Astrocyte (in vitro differentiated cells and primary cell): ENCODE results near the gene CCDC159. TPM values are rescaled to one million over a fixed set of nuclear protein-coding genes. Genes with fewer than 3 reads are reported as not detected.
A peak's percentile ranks its signal among the peaks of the same experiment; 100 is the strongest.
"Not testable (repeated sequence)": the region's sequence is repeated elsewhere in the genome, so short reads cannot be mapped to it uniquely, and the experiment has no call there.

Experiments
- DNase-seq: peaks from one replicate; pipeline ENCODE4 v3.0.0-alpha.2; 2010; ENCODE audit warnings: low read depth
- FAIRE-seq: peaks from 2 replicates; lab custom pipeline; 2011; peaks lifted over from hg19 to GRCh38; lab: Jason Lieb, UNC
- H2AFZ ChIP-seq: 2 replicates; pipeline ENCODE4 v1.6.0; 2012; ENCODE audit warnings: low read depth, low read length, inconsistent platforms
- H3K27ac ChIP-seq: 2 replicates; pipeline ENCODE4 v1.5.1; 2011; ENCODE audit warnings: low read depth, low read length, inconsistent platforms
- H3K27me3 ChIP-seq: 2 replicates; pipeline ENCODE4 v1.6.0; 2011; ENCODE audit warnings: low read length, inconsistent platforms; ENCODE audit not compliant: insufficient read depth
- H3K36me3 ChIP-seq: 2 replicates; pipeline ENCODE4 v1.5.1; 2011; ENCODE audit warnings: low read length, inconsistent platforms; ENCODE audit not compliant: insufficient read depth
- H3K4me1 ChIP-seq: 2 replicates; pipeline ENCODE4 v1.5.1; 2011; ENCODE audit warnings: low read length, inconsistent platforms; ENCODE audit not compliant: insufficient read depth
- H3K4me2 ChIP-seq: 2 replicates; pipeline ENCODE4 v1.6.0; 2012; ENCODE audit warnings: low read length, inconsistent platforms
- H3K4me3 ChIP-seq: 2 replicates; pipeline ENCODE4 v1.5.1; 2011; ENCODE audit warnings: low read depth, mild to moderate bottlenecking, low read length, inconsistent platforms; ENCODE audit not compliant: insufficient read depth
- H3K79me2 ChIP-seq: 2 replicates; pipeline ENCODE4 v1.6.0; 2012; ENCODE audit warnings: mild to moderate bottlenecking, low read length, inconsistent platforms; ENCODE audit not compliant: insufficient read depth
- H3K9ac ChIP-seq: 2 replicates; pipeline ENCODE4 v1.6.0; 2012; ENCODE audit warnings: mild to moderate bottlenecking, low read length, inconsistent platforms
- H3K9me3 ChIP-seq: 2 replicates; pipeline ENCODE4 v1.5.1; 2012; ENCODE audit warnings: low read depth, mild to moderate bottlenecking, low read length, inconsistent platforms; ENCODE audit not compliant: insufficient read depth
- H4K20me1 ChIP-seq: 2 replicates; pipeline ENCODE4 v1.6.0; 2012; ENCODE audit warnings: low read length, inconsistent platforms; ENCODE audit not compliant: insufficient read depth
- H3K27ac Mint-ChIP-seq: one replicate; pipeline ENCODE4 v1.8.0; 2021; ENCODE audit warnings: mild to moderate bottlenecking, mixed read lengths; ENCODE audit not compliant: unreplicated experiment
- H3K27me3 Mint-ChIP-seq: one replicate; pipeline ENCODE4 v1.8.0; 2021; ENCODE audit warnings: low read depth, mixed read lengths; ENCODE audit not compliant: unreplicated experiment
- H3K36me3 Mint-ChIP-seq: one replicate; pipeline ENCODE4 v1.8.0; 2021; ENCODE audit warnings: low read depth, mixed read lengths; ENCODE audit not compliant: unreplicated experiment
- H3K4me1 Mint-ChIP-seq: one replicate; pipeline ENCODE4 v1.8.0; 2021; ENCODE audit warnings: low read depth, mixed read lengths; ENCODE audit not compliant: unreplicated experiment
- H3K4me3 Mint-ChIP-seq: one replicate; pipeline ENCODE4 v1.8.0; 2021; ENCODE audit warnings: mild to moderate bottlenecking, moderate library complexity, mixed read lengths; ENCODE audit not compliant: unreplicated experiment
- H3K9me3 Mint-ChIP-seq: one replicate; pipeline ENCODE4 v1.8.0; 2021; ENCODE audit warnings: mild to moderate bottlenecking, mixed read lengths; ENCODE audit not compliant: unreplicated experiment
- CTCF ChIP-seq: IDR thresholded peaks from 2 replicates; pipeline ENCODE4 v1.5.1; 2011; ENCODE audit warnings: low read depth, mild to moderate bottlenecking, inconsistent platforms, low read length, moderate library complexity; ENCODE audit not compliant: insufficient read depth
- EZH2 ChIP-seq: IDR thresholded peaks from 2 replicates; pipeline ENCODE4 v1.6.1; 2012; ENCODE audit warnings: mild to moderate bottlenecking, low read length, inconsistent platforms; ENCODE audit not compliant: insufficient read depth
- total RNA-seq: library from RNA; stranded (reverse); gene quantifications from 2 replicates; pipeline ENCODE4 v1.2.1, GENCODE V29; 2021

Gene CCDC159
- total RNA-seq, 1 donor from 2014 or later, result 11.8 TPM

DNA sequence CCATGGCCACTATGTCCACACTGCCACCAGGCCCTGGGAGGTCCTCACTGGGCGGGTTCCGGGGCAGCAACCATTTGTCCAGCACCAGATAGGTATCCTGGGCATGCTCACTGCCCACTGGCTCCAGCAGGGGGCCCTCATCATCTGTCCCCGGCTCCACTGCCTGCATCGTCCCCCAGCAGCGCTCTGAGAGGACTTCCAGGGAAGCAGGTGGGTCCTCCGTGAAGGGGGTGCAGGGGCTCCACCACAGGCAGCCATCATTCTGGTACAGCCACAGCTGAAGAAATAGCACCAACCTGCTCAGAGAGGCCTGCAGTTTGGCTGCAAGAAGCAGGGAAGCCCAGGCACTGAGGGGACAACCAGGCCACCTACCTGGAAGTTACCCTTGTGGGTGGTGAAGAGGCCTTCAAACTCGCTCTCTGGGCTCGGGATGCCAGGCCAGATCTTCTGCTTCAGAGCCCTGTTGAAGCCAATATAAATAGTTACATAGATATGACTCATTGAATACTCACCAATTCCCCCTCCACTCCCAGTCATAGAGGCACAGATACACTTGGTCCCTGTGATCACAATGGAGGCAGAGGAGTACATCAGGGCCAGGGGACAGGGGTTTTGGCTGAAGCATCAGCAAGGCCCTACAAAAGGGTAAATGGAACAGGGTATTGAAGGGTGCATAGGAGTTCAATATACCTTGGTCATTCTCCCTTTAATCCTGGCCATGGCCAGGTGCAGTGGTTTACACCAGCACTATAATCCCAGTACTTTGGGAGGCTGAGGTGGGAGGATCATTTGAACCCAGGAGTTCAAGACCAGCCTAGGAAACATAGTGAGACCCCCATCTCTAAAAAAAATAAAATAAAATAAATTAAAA lies 32.2 kb downstream of the CCDC159 start:
- Mint-ChIP-seq H3K36me3 (peaks cover 1% of the 10 kb centered on the region), H3K27ac (peak overlapping the region; percentile 75), H3K9me3 (no peaks in the 10 kb centered on the region), H3K4me1 (peaks cover 13% of the 10 kb centered on the region), H3K27me3 (peaks cover 7% of the 10 kb centered on the region), H3K4me3 (no peak overlapping the region)
- Histone ChIP-seq H3K4me3 (peak overlapping the region; percentile 7), H3K4me2 (peak overlapping the region; percentile 78), H3K9ac (peak overlapping the region; percentile 35), H3K27ac (peak overlapping the region; percentile 51), H2AFZ (no peak overlapping the region), H3K27me3 (peaks cover 13% of the 10 kb centered on the region), H3K79me2 (no peaks in the 10 kb centered on the region), H4K20me1 (peaks cover 9% of the 10 kb centered on the region), H3K9me3 (no peaks in the 10 kb centered on the region), H3K36me3 (no peaks in the 10 kb centered on the region), H3K4me1 (peaks cover 56% of the 10 kb centered on the region)
- FAIRE-seq (no peak), DNase-seq (peak; percentile 77)
- no peak for TF ChIP-seq EZH2
- peak; percentile 12 for TF ChIP-seq CTCF

- not testable (repeated sequence) for H2AFZ ChIP-seq
These were observed 33.0 kb downstream of the CCDC159 start for GRCh38 chr19:11379269-11379845.

GRCh38 chr19:11379857-11380350 lies 33.6 kb downstream of the CCDC159 start:
- H3K27me3 ChIP-seq, result peaks cover 13% of the 10 kb centered on the region
- no peak overlapping the region for H3K4me3 ChIP-seq
- peaks cover 7% of the 10 kb centered on the region for H3K27me3 Mint-ChIP-seq
- no peaks in the 10 kb centered on the region for H3K36me3 ChIP-seq
- no peak overlapping the region for H3K27ac Mint-ChIP-seq
- TF ChIP-seq EZH2 (no peak), CTCF (no peak)
- peak overlapping the region; percentile 94 for H2AFZ ChIP-seq
- H3K4me1 ChIP-seq, result peaks cover 48% of the 10 kb centered on the region
- H3K9me3 ChIP-seq, result no peaks in the 10 kb centered on the region
- no peaks in the 10 kb centered on the region for H3K36me3 Mint-ChIP-seq
- H3K4me2 ChIP-seq, result peak overlapping the region; percentile 96
- no peaks in the 10 kb centered on the region for H3K9me3 Mint-ChIP-seq
- H3K4me1 Mint-ChIP-seq, result peaks cover 13% of the 10 kb centered on the region
- no peak for FAIRE-seq
- H3K27ac ChIP-seq, result no peak overlapping the region
- H3K4me3 Mint-ChIP-seq, result peak overlapping the region; percentile 90
- H4K20me1 ChIP-seq, result peaks cover 9% of the 10 kb centered on the region
- no peak for DNase-seq
- H3K9ac ChIP-seq, result no peak overlapping the region
- no peaks in the 10 kb centered on the region for H3K79me2 ChIP-seq

More at GRCh38 chr19:11379269-11379845, 33.0 kb downstream of the CCDC159 start:
- not testable (repeated sequence) for H3K36me3 ChIP-seq, DNase-seq, H3K4me3 ChIP-seq, H3K79me2 ChIP-seq, H3K9me3 Mint-ChIP-seq, H3K27ac Mint-ChIP-seq, FAIRE-seq, H3K9me3 ChIP-seq, H3K4me3 Mint-ChIP-seq, H3K9ac ChIP-seq, H3K27me3 Mint-ChIP-seq, H3K36me3 Mint-ChIP-seq, H4K20me1 ChIP-seq, H3K4me2 ChIP-seq
- Histone ChIP-seq H3K27ac (peak overlapping the region; percentile 51), H3K4me1 (peaks cover 48% of the 10 kb centered on the region), H3K27me3 (peaks cover 13% of the 10 kb centered on the region)
- H3K4me1 Mint-ChIP-seq, result peaks cover 13% of the 10 kb centered on the region
